K562 (cell line): ENCODE data around the gene TMEM129. TPM values are rescaled to one million over a fixed set of nuclear protein-coding genes. Genes with fewer than 3 reads are reported as not detected.

Experiments
- AFF1 ChIP-seq, 2 experiments: fragments of 450-650 bp; IDR thresholded peaks; 2 replicates each; pipeline ENCODE4 v1.6.1; 2018; ENCODE audit warnings: mild to moderate bottlenecking in 2 of 2, low read depth in 1 of 2; ENCODE audit not compliant: partially characterized antibody in 2 of 2
- TAF9B ChIP-seq: fragments of 450-650 bp; IDR thresholded peaks from 2 replicates; pipeline ENCODE4 v1.6.1; 2018; ENCODE audit warnings: mild to moderate bottlenecking; ENCODE audit not compliant: partially characterized antibody
- polyA plus RNA-seq, 8 experiments: library from polyadenylated mRNA; depleted of rRNA in 4 of 8; stranded (reverse) in 5 of 8; unstranded in 3 of 8; fragments of >200 nt; fragmentation: Nextera tagmentation in 2 of 8; fragmentation: Illumina TruSeq in 1 of 8; extraction: Ambion mirVana in 2 of 8; extraction: Trizol in 1 of 8; gene quantifications; 2 replicates each; pipeline versions ENCODE4 v1.2.1 to v1.2.3, GENCODE V29; 2011 to 2014; ENCODE audit warnings: inconsistent platforms in 1 of 8, missing spikeins in 1 of 8
- total RNA-seq, 7 experiments: library from RNA; depleted of rRNA in 6 of 7; stranded (reverse); fragments of >200 nt in 6 of 7; fragmentation: Illumina TruSeq in 2 of 7; extraction: Trizol in 2 of 7; gene quantifications; 2 replicates each; pipeline versions ENCODE4 v1.2.1 to v1.2.3, GENCODE V29; 2011 to 2021; ENCODE audit warnings: low replicate concordance in 1 of 7

TMEM129 gene
- total and polyA plus RNA-seq, 9 of the 15 experiments (the other 6 are each of a cell fraction or from before 2014, with no cell fraction given): 0.34 to 47.2 (median 18.8) TPM

GRCh38 chr4:1718095-1718850 lies 2.9 kb downstream of the TMEM129 start (continued):
- TF ChIP-seq AFF1 (IDR thresholded peaks at IDR 0.05; ENCODE audit: low read depth in 1 of 2, partially characterized antibody in 2 of 2) (no peak), TAF9B (no peak)
- TF ChIP-seq, all 486 proteins: peak for 5
